ENCODE results near the gene GNAI3.

The GNAI3 gene

GRCh38 chr1:109543988-109544735 lies 4.3 kb upstream of the GNAI3 start:
- ChIA-PET POLR2A (no interaction called here), CTCF (interaction anchor here (1.2 to 26.3 kb wide), 6 partner anchors 12 to 440 kb away, joined by 3 to 1898 read pairs (median 86); partner anchors contain the start of genes AHCYL1, AMIGO1, ATXN7L2 and CYB561D1)
- no peak for TF ChIP-seq CTCF (IDR thresholded peaks at IDR 0.05; ENCODE audit: control extremely low read depth, extremely low read depth, low read depth, missing control alignments)
- DNase-seq (ENCODE audit: extremely low spot score) = no peak

- peak; percentile 89 for DNase-seq (ENCODE audit: extremely low spot score)
- TF ChIP-seq CTCF (IDR thresholded peaks at IDR 0.05; ENCODE audit: control extremely low read depth, extremely low read depth, low read depth, missing control alignments) = peak; percentile 85
- ChIA-PET POLR2A (interaction anchor here (1.5 kb wide), 1 partner anchor 84 kb away, joined by 5 read pairs; no protein-coding TSS in a partner anchor), CTCF (interaction anchor here (0.6 to 26.3 kb wide), 42 partner anchors 13 to 541 kb away, joined by 3 to 1898 read pairs (median 4); partner anchors contain the start of genes AHCYL1, AMIGO1, AMPD2 and ATXN7L2)
Measured at GRCh38 chr1:109546311-109547109, 1.9 kb upstream of the GNAI3 start.

- TF ChIP-seq CTCF (IDR thresholded peaks at IDR 0.05; ENCODE audit: control extremely low read depth, extremely low read depth, low read depth, missing control alignments) = no peak
Measured at GRCh38 chr1:109547463-109548320, 723 bp upstream of the GNAI3 start.

GRCh38 chr1:109556563-109556962 lies 8.1 kb downstream of the GNAI3 start:
- DNase-seq (ENCODE audit: extremely low spot score) = no peak
- ChIA-PET POLR2A (no interaction called here), CTCF (no interaction called here)
- no peak for TF ChIP-seq CTCF (IDR thresholded peaks at IDR 0.05; ENCODE audit: control extremely low read depth, extremely low read depth, low read depth, missing control alignments)

More at GRCh38 chr1:109547463-109548320, 723 bp upstream of the GNAI3 start:
- ChIA-PET POLR2A (interaction anchor here (1.1 to 1.7 kb wide), 7 partner anchors 14 to 122 kb away, joined by 4 to 6 read pairs (median 5); partner anchors contain the start of gene PSMA5), CTCF (interaction anchor here (1.0 to 26.3 kb wide), 25 partner anchors 8 to 437 kb away, joined by 3 to 1898 read pairs (median 8); partner anchors contain the start of genes AHCYL1, AMIGO1, AMPD2 and ATXN7L2)
- peak; percentile 12 for DNase-seq (ENCODE audit: extremely low spot score)

GRCh38 chr1:109557520-109557919 lies 9.1 kb downstream of the GNAI3 start:
- no peak for TF ChIP-seq CTCF (IDR thresholded peaks at IDR 0.05; ENCODE audit: control extremely low read depth, extremely low read depth, low read depth, missing control alignments)
- CTCF ChIA-PET = interaction anchor here (1.2 kb wide), 1 partner anchor 427 kb away, joined by 3 read pairs; the partner anchor contains the start of gene AHCYL1
- POLR2A ChIA-PET = no interaction called here
- no peak for DNase-seq (ENCODE audit: extremely low spot score)
